Body of pancreas (tissue), 4 donors: Measurements from ENCODE around the gene AVPR2. TPM values are rescaled to one million over a fixed set of nuclear protein-coding genes. Genes with fewer than 3 reads are reported as not detected.

Experiments
- ATAC-seq: fragments of 150-250 bp; one replicate; pipeline ENCODE4 v1.9.1; 2016
- DNase-seq, 4 donors: peaks; one replicate each; pipeline ENCODE4 v3.0.0-alpha.2; 2019
- H3K27ac ChIP-seq, 4 donors: fragments of 200-600 bp; sonication (generic); 1 replicate in 3 of 4; 2 replicates in 1 of 4; pipeline versions ENCODE4 v1.5.1 to v1.6.1; 2016 to 2019; ENCODE audit warnings: mild to moderate bottlenecking in 1 of 4, mixed read lengths in 1 of 4, moderate library complexity in 1 of 4
- H3K27me3 ChIP-seq, 2 donors: fragments of 200-600 bp; sonication (generic); one replicate each; pipeline ENCODE4 v1.6.0; 2016; ENCODE audit warnings: mild to moderate bottlenecking in 1 of 2
- H3K36me3 ChIP-seq, 2 donors: fragments of 200-600 bp; sonication (generic); replicated peaks in 1 of 2; 2 replicates each; pipeline ENCODE4 v1.5.1; 2016; ENCODE audit warnings: low read depth in 2 of 2; ENCODE audit not compliant: insufficient read depth in 1 of 2
- H3K4me1 ChIP-seq: fragments of 200-600 bp; sonication (generic); one replicate; pipeline ENCODE4 v1.6.0; 2016
- H3K4me3 ChIP-seq, 2 donors: fragments of 200-600 bp; sonication (generic); 1 replicate in 1 of 2; 2 replicates in 1 of 2; pipeline ENCODE4 v1.5.1; 2016 to 2019
- H3K9me3 ChIP-seq, 3 donors: fragments of 200-600 bp; sonication (generic); 1 replicate in 2 of 3; 2 replicates in 1 of 3; pipeline ENCODE4 v1.5.1; 2016
- POLR2A ChIP-seq, 3 donors: fragments of 450-650 bp; IDR thresholded peaks; one replicate each; pipeline ENCODE4 v1.6.1; 2016; ENCODE audit warnings: antibody characterized with exemption in 3 of 3, mild to moderate bottlenecking in 2 of 3
- WGBS, 2 donors: methylation state at CpG; one replicate each; pipeline ENCODE4 v1.1.5; 2017; 5-methylcytosine and 5-hydroxymethylcytosine counted together
- intact Hi-C: fragments of 100-400 bp; cut with DNase I; formaldehyde crosslinking; loops from one replicate; pipeline ENCODE4 v1.15.1; 2023
- total RNA-seq, 2 donors: library from RNA; depleted of rRNA; stranded (reverse); fragments of >200 nt; gene quantifications; one replicate each; pipeline ENCODE4 v1.1.0, GENCODE V29; 2016
- TF ChIP-seq, protein P1 (sequence below), 7 experiments: fragments of 450-650 bp in 4 of 7; fragments of 200-600 bp in 3 of 7; sonication (generic) in 3 of 7; IDR thresholded peaks; one replicate each; pipeline ENCODE4 v1.5.1; 2016 to 2019; ENCODE audit warnings: antibody characterized with exemption in 7 of 7

The AVPR2 gene
- total RNA-seq, 2 donors from 2014 or later, result 0.66 to 0.78 TPM

DNA sequence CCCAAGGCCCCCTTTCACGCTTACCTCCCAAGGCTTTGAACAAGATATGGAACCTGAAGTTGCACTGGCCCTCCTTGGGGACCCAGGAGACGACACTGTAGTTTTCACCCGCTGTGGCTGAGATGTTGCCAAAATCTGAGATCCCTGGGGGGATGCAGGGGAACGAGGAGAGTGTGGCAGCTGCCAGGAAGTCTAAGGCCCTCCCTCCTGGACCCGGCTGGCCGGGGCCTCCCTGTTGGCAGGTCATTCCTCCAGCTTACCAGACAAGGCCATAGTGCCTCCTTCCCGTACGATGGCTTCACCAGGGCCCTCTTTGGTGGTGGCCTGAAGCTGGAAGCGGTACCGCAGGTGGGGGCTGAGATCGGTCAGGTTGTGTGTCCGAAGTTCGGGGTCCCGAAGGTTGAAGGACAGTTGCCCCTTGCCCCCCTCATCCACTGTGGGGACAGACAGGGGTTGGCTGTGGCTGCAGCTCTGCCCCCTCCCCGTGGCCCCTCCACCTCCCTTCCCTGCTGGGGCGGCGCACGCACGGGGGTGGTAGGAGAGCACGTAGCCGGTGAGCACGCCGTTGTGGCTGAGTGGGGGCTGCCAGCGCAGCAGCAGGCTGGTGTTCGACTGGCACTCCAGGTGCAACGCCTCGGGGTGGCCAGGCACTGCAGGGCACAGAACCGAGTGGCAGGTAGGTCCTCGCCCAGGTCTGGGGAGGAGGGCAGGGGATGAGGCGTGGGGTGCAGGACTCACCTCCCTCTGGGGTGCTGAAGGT lies 39.7 kb upstream of the AVPR2 start:
- WGBS, 2 donors, result 65% methylated on average over 16 of the region's 30 CpGs; no CpG with 5 or more reads in 1 of the 2 donors
- H3K27ac ChIP-seq, result no peak overlapping the region
- intact Hi-C loops, result no loop called here
- no peaks in the 10 kb centered on the region for H3K9me3 ChIP-seq
- DNase-seq (no peak), ATAC-seq (no peak)
- no peak overlapping the region for H3K4me3 ChIP-seq
- H3K27me3 ChIP-seq, result no peaks in the 10 kb centered on the region
- TF ChIP-seq, protein P1, sequence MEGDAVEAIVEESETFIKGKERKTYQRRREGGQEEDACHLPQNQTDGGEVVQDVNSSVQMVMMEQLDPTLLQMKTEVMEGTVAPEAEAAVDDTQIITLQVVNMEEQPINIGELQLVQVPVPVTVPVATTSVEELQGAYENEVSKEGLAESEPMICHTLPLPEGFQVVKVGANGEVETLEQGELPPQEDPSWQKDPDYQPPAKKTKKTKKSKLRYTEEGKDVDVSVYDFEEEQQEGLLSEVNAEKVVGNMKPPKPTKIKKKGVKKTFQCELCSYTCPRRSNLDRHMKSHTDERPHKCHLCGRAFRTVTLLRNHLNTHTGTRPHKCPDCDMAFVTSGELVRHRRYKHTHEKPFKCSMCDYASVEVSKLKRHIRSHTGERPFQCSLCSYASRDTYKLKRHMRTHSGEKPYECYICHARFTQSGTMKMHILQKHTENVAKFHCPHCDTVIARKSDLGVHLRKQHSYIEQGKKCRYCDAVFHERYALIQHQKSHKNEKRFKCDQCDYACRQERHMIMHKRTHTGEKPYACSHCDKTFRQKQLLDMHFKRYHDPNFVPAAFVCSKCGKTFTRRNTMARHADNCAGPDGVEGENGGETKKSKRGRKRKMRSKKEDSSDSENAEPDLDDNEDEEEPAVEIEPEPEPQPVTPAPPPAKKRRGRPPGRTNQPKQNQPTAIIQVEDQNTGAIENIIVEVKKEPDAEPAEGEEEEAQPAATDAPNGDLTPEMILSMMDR (IDR thresholded peaks at IDR 0.05), result no peak
- no peak for TF ChIP-seq POLR2A (IDR thresholded peaks at IDR 0.05)
- H3K4me1 ChIP-seq, result no peaks in the 10 kb centered on the region
- no peaks in the 10 kb centered on the region for H3K36me3 ChIP-seq

DNA sequence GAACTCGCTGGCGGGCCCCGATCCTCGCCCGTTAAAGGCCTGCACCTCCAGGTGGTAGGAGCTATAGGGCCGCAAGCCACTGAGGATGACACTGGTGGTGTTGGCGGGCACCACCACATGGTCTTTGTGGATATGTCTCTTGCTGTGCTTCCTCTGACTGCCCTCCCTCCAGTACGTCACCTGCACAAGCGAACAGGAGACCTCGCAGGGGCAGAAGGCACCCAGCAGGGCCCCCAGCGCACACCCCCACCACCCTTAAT lies 39.2 kb upstream of the AVPR2 start:
- H3K4me3 ChIP-seq, result no peak overlapping the region
- no peak for DNase-seq
- no peak overlapping the region for H3K27ac ChIP-seq
- TF ChIP-seq POLR2A (IDR thresholded peaks at IDR 0.05), result no peak
- TF ChIP-seq, protein P1 (IDR thresholded peaks at IDR 0.05), result no peak
- 94% methylated on average over 3 of the region's 11 CpGs; no CpG with 5 or more reads in 1 of the 2 donors for WGBS, 2 donors
- H3K9me3 ChIP-seq, result no peaks in the 10 kb centered on the region
- H3K27me3 ChIP-seq, result no peaks in the 10 kb centered on the region
- no peak for ATAC-seq
- H3K36me3 ChIP-seq, result no peaks in the 10 kb centered on the region
- intact Hi-C loops, result no loop called here
- no peaks in the 10 kb centered on the region for H3K4me1 ChIP-seq

DNA sequence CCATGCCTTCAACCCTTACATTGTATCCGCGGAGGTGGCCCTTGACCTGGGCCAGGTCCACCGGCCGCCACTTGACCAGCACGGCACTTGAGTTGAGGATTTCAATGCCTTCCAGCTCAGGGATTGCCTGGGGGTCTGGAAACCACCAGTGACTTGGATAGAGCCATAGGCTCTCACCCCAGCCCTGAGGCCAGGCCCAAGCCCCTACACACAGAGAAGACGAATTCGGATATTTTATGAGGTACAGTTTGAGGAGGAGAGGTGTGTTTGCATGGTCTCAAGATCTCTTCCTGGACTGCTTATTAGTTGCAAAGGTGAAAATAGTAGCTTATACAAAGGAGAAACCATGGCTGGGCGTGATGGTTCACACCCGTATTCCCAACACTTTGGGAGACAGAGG lies 38.8 kb upstream of the AVPR2 start:
- DNase-seq (no peak), ATAC-seq (no peak)
- intact Hi-C loops, result no loop called here
- no peaks in the 10 kb centered on the region for H3K27me3 ChIP-seq
- no peak overlapping the region for H3K4me3 ChIP-seq
- no peaks in the 10 kb centered on the region for H3K4me1 ChIP-seq
- no peaks in the 10 kb centered on the region for H3K36me3 ChIP-seq
- TF ChIP-seq, protein P1 (IDR thresholded peaks at IDR 0.05), result no peak
- TF ChIP-seq POLR2A (IDR thresholded peaks at IDR 0.05), result no peak
- H3K9me3 ChIP-seq, result no peaks in the 10 kb centered on the region
- 70 to 92% methylated on average over 4 of the region's 9 CpGs for WGBS, 2 donors
- no peak overlapping the region for H3K27ac ChIP-seq

DNA sequence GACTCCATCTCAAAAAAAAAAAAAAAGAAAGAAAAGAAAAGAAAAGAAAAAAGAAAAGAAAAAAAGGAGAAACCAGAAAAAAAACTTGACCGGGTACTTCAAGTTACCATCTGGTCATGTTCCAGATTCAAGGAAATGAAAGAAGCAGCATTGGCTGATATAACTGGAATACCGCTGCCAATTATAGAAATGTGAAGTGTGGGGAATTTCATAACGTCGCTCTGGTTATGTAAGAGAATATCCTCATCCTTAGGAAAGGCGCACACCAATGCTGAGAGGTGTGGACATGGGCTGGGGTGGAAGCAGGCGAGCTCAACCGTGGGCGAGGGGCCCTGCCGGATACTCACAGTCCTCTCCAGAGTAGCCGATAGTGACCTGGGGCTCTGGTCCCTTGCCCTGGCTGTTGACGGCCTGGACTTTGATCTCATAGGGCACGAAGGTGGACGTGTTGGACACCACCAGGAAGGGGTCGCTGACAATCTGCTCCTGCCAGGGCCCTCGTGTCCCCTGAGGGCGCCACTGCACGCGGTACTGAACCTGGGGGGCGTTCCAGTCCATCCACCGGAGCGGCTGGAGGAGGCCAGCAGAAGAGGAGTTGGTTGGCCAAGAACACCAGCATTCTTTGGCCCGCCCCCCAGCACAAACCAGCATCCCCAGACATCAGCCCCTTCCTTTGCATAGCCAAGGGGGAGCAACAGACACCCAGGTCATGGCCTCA lies 38.0 kb upstream of the AVPR2 start:
- H3K4me1 ChIP-seq, result no peaks in the 10 kb centered on the region
- H3K4me3 ChIP-seq, result no peak overlapping the region
- intact Hi-C loops, result no loop called here
- no peak for DNase-seq
- H3K27me3 ChIP-seq, result no peaks in the 10 kb centered on the region
- no peaks in the 10 kb centered on the region for H3K9me3 ChIP-seq
- no peaks in the 10 kb centered on the region for H3K36me3 ChIP-seq
- no peak for TF ChIP-seq POLR2A (IDR thresholded peaks at IDR 0.05)
- TF ChIP-seq, protein P1 (IDR thresholded peaks at IDR 0.05), result no peak
- 63 to 71% methylated on average over 5 to 14 of the region's 22 CpGs for WGBS, 2 donors
- H3K27ac ChIP-seq, result no peak overlapping the region
- no peak for ATAC-seq
